GM12878 (cell line): ENCODE data around the gene CDK5R1. TPM values are rescaled to one million over a fixed set of nuclear protein-coding genes. Genes with fewer than 3 reads are reported as not detected.

Experiments
- GABPA ChIP-seq: IDR thresholded peaks from 2 replicates; pipeline ENCODE4 v1.6.1; 2014; ENCODE audit warnings: antibody characterized with exemption, low read depth, mild to moderate bottlenecking, inconsistent platforms
- HDAC2 ChIP-seq: fragments of 200-600 bp; sonication (generic); IDR thresholded peaks from 2 replicates; pipeline ENCODE4 v1.6.1; 2017
- IKZF1 ChIP-seq: fragments of 450-650 bp; conservative IDR thresholded peaks from 2 replicates; pipeline ENCODE4 v1.6.1; 2017; ENCODE audit warnings: antibody characterized with exemption, mild to moderate bottlenecking
- JUNB ChIP-seq: IDR thresholded peaks from 2 replicates; pipeline ENCODE4 v1.6.1; 2016; ENCODE audit warnings: antibody characterized with exemption, mild to moderate bottlenecking
- KDM1A ChIP-seq: fragments of 200-600 bp; sonication (generic); IDR thresholded peaks from 2 replicates; pipeline ENCODE4 v1.6.1; 2016; ENCODE audit warnings: borderline replicate concordance
- KLF5 ChIP-seq: fragments of 450-650 bp; IDR thresholded peaks from 2 replicates; pipeline ENCODE4 v1.6.1; 2014; ENCODE audit warnings: mild to moderate bottlenecking; ENCODE audit not compliant: partially characterized antibody
- LARP7 ChIP-seq: fragments of 450-650 bp; IDR thresholded peaks from 2 replicates; pipeline ENCODE4 v1.6.1; 2017; ENCODE audit warnings: mild to moderate bottlenecking
- MYB ChIP-seq: fragments of 150-350 bp; IDR thresholded peaks from 2 replicates; pipeline ENCODE4 v1.6.1; 2014; ENCODE audit warnings: mild to moderate bottlenecking, low read depth, low read length, borderline replicate concordance
- NFYA ChIP-seq: IDR thresholded peaks from 2 replicates; pipeline ENCODE4 v1.6.1; 2011; ENCODE audit warnings: low read depth, mild to moderate bottlenecking, low read length, improper control_type of control experiment, borderline replicate concordance
- PML ChIP-seq: IDR thresholded peaks from 2 replicates; pipeline ENCODE4 v1.6.1; 2012; ENCODE audit warnings: low read length, inconsistent platforms
- SIX5 ChIP-seq: IDR thresholded peaks from 2 replicates; pipeline ENCODE4 v1.6.1; 2011; ENCODE audit warnings: mild to moderate bottlenecking, low read depth, low read length, moderate library complexity; ENCODE audit not compliant: severe bottlenecking
- SP1 ChIP-seq: IDR thresholded peaks from one replicate; pipeline ENCODE4 v1.6.1; 2011; ENCODE audit warnings: low read depth, low read length
- SPI1 ChIP-seq: IDR thresholded peaks from 2 replicates; pipeline ENCODE4 v1.6.1; 2011; ENCODE audit warnings: low read depth, mild to moderate bottlenecking, low read length, moderate library complexity, borderline replicate concordance; ENCODE audit not compliant: insufficient read depth
- SREBF1 ChIP-seq: IDR thresholded peaks from 2 replicates; pipeline ENCODE4 v1.6.1; 2012; ENCODE audit warnings: mild to moderate bottlenecking, low read length
- SREBF2 ChIP-seq: IDR thresholded peaks from 2 replicates; pipeline ENCODE4 v1.6.1; 2012; ENCODE audit warnings: mild to moderate bottlenecking, low read length
- SUPT20H ChIP-seq: IDR thresholded peaks from 2 replicates; pipeline ENCODE4 v1.6.1; 2011; ENCODE audit warnings: low read depth, mild to moderate bottlenecking, low read length, moderate library complexity, borderline replicate concordance; ENCODE audit not compliant: control insufficient read depth
- TAF1 ChIP-seq: IDR thresholded peaks from 2 replicates; pipeline ENCODE4 v1.6.1; 2011; ENCODE audit warnings: mild to moderate bottlenecking, low read depth, low read length, borderline replicate concordance
- YBX1 ChIP-seq: fragments of 450-650 bp; IDR thresholded peaks from 2 replicates; pipeline ENCODE4 v1.6.1; 2016; ENCODE audit warnings: antibody characterized with exemption
- ZNF274 ChIP-seq: IDR thresholded peaks from one replicate; pipeline ENCODE4 v1.8.0; 2011; ENCODE audit not compliant: insufficient read length, insufficient read depth
- polyA plus RNA-seq, 11 experiments: library from polyadenylated mRNA; depleted of rRNA in 4 of 11; unstranded in 6 of 11; stranded (reverse) in 5 of 11; fragments of >200 nt; fragmentation: Nextera tagmentation in 4 of 11; fragmentation: Illumina TruSeq in 1 of 11; extraction: Ambion mirVana in 4 of 11; extraction: Trizol in 1 of 11; gene quantifications; 1 replicate in 1 of 11; 2 replicates in 10 of 11; pipeline versions ENCODE4 v1.2.1 to v1.2.3, GENCODE V29; 2011 to 2016; ENCODE audit warnings: inconsistent platforms in 2 of 11, missing spikeins in 2 of 11, low read depth in 1 of 11
- total RNA-seq, 4 experiments: library from RNA; depleted of rRNA in 3 of 4; stranded (reverse); fragments of >200 nt in 3 of 4; fragmentation: Illumina TruSeq in 1 of 4; extraction: Trizol in 1 of 4; gene quantifications; 2 replicates each; pipeline versions ENCODE4 v1.2.1 to v1.2.3, GENCODE V29; 2013 to 2021
- TF ChIP-seq, protein P1 (sequence below): fragments of 450-650 bp; IDR thresholded peaks from 2 replicates; pipeline ENCODE4 v1.6.1; 2018; ENCODE audit warnings: mild to moderate bottlenecking, low read depth, moderate library complexity; ENCODE audit not compliant: partially characterized antibody
- TF ChIP-seq, protein P2 (sequence below): fragments of 450-650 bp; IDR thresholded peaks from 2 replicates; pipeline ENCODE4 v1.6.1; 2017; ENCODE audit warnings: mild to moderate bottlenecking, moderate library complexity
- TF ChIP-seq, protein P3 (sequence below): fragments of 450-650 bp; IDR thresholded peaks from 2 replicates; pipeline ENCODE4 v1.6.1; 2017; ENCODE audit warnings: mild to moderate bottlenecking
- TF ChIP-seq, protein P4 (sequence below): IDR thresholded peaks from 2 replicates; pipeline ENCODE4 v1.6.1; 2012; ENCODE audit warnings: low read depth, low read length, improper control_type of control experiment

CDK5R1 gene
- total and polyA plus RNA-seq, 10 of the 15 experiments (the other 5 are each of a cell fraction or from before 2014, with no cell fraction given) = 1.1 to 28.3 (median 12.2) TPM

DNA sequence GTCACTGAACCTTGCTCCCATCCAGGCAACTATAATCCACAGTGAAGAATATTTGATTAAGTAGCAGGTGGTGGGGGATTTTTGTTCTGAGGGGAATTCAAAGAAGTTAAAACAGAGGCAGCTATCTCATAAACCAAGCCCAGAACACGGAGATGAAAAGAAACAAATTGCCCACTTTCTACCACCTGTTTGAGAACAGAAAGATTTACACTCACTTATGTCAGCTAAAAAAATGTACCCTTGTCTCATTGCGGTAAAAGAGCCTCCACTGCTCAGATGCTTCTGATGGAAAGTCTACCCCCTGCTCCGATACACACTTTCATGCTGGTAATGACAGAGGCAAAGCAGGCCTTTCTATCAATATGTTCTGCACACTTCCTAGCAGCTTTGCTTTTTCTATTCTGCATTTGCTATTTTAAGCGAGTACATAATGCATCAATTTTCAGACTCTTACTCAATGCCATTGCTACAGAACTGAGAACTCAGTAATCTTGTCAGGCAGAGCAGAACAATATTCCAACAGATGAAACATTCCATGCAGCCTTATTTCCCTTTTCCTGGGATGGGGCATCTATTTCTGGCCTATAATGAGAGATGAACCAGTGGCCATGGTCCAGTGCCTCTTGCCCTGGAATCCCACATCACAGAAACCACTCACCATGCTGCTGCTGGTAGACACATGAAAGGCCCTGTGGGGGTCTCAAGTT lies 29.0 kb downstream of the CDK5R1 start (continued):
- no peak for TF ChIP-seq SUPT20H
- TF ChIP-seq, protein P1, sequence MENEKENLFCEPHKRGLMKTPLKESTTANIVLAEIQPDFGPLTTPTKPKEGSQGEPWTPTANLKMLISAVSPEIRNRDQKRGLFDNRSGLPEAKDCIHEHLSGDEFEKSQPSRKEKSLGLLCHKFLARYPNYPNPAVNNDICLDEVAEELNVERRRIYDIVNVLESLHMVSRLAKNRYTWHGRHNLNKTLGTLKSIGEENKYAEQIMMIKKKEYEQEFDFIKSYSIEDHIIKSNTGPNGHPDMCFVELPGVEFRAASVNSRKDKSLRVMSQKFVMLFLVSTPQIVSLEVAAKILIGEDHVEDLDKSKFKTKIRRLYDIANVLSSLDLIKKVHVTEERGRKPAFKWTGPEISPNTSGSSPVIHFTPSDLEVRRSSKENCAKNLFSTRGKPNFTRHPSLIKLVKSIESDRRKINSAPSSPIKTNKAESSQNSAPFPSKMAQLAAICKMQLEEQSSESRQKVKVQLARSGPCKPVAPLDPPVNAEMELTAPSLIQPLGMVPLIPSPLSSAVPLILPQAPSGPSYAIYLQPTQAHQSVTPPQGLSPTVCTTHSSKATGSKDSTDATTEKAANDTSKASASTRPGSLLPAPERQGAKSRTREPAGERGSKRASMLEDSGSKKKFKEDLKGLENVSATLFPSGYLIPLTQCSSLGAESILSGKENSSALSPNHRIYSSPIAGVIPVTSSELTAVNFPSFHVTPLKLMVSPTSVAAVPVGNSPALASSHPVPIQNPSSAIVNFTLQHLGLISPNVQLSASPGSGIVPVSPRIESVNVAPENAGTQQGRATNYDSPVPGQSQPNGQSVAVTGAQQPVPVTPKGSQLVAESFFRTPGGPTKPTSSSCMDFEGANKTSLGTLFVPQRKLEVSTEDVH = no peak
- TF ChIP-seq SREBF1 = no peak
- TF ChIP-seq, protein P2, sequence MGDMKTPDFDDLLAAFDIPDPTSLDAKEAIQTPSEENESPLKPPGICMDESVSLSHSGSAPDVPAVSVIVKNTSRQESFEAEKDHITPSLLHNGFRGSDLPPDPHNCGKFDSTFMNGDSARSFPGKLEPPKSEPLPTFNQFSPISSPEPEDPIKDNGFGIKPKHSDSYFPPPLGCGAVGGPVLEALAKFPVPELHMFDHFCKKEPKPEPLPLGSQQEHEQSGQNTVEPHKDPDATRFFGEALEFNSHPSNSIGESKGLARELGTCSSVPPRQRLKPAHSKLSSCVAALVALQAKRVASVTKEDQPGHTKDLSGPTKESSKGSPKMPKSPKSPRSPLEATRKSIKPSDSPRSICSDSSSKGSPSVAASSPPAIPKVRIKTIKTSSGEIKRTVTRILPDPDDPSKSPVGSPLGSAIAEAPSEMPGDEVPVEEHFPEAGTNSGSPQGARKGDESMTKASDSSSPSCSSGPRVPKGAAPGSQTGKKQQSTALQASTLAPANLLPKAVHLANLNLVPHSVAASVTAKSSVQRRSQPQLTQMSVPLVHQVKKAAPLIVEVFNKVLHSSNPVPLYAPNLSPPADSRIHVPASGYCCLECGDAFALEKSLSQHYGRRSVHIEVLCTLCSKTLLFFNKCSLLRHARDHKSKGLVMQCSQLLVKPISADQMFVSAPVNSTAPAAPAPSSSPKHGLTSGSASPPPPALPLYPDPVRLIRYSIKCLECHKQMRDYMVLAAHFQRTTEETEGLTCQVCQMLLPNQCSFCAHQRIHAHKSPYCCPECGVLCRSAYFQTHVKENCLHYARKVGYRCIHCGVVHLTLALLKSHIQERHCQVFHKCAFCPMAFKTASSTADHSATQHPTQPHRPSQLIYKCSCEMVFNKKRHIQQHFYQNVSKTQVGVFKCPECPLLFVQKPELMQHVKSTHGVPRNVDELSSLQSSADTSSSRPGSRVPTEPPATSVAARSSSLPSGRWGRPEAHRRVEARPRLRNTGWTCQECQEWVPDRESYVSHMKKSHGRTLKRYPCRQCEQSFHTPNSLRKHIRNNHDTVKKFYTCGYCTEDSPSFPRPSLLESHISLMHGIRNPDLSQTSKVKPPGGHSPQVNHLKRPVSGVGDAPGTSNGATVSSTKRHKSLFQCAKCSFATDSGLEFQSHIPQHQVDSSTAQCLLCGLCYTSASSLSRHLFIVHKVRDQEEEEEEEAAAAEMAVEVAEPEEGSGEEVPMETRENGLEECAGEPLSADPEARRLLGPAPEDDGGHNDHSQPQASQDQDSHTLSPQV = peak; percentile 12; the same call in 1 of the 2 replicates
- no peak for TF ChIP-seq KDM1A
- no peak for TF ChIP-seq GABPA
- TF ChIP-seq, protein P3, sequence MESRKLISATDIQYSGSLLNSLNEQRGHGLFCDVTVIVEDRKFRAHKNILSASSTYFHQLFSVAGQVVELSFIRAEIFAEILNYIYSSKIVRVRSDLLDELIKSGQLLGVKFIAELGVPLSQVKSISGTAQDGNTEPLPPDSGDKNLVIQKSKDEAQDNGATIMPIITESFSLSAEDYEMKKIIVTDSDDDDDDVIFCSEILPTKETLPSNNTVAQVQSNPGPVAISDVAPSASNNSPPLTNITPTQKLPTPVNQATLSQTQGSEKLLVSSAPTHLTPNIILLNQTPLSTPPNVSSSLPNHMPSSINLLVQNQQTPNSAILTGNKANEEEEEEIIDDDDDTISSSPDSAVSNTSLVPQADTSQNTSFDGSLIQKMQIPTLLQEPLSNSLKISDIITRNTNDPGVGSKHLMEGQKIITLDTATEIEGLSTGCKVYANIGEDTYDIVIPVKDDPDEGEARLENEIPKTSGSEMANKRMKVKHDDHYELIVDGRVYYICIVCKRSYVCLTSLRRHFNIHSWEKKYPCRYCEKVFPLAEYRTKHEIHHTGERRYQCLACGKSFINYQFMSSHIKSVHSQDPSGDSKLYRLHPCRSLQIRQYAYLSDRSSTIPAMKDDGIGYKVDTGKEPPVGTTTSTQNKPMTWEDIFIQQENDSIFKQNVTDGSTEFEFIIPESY = no peak
- TF ChIP-seq LARP7 = no peak
- peak; percentile 64 for TF ChIP-seq JUNB
- TF ChIP-seq NFYA = no peak
- TF ChIP-seq SREBF2 = no peak
- TF ChIP-seq PML = no peak
- TF ChIP-seq, protein P4, sequence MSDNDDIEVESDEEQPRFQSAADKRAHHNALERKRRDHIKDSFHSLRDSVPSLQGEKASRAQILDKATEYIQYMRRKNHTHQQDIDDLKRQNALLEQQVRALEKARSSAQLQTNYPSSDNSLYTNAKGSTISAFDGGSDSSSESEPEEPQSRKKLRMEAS = no peak
- no peak for TF ChIP-seq KLF5
- no peak for TF ChIP-seq HDAC2
- no peak for TF ChIP-seq SP1
- TF ChIP-seq SPI1 = peak; percentile 55; the same call in 1 of the 2 replicates
- no peak for TF ChIP-seq SIX5
- TF ChIP-seq ZNF274 = no peak
- TF ChIP-seq IKZF1 = peak; percentile 93
- no peak for TF ChIP-seq MYB
- no peak for TF ChIP-seq YBX1
- TF ChIP-seq TAF1 = no peak
